HepG2 (cell line): ENCODE measurements around the gene CCDC142. TPM values are rescaled to one million over a fixed set of nuclear protein-coding genes. Genes with fewer than 3 reads are reported as not detected.

Experiments
- ATF5 ChIP-seq: sonication (generic); formaldehyde crosslinking; IDR thresholded peaks from 2 replicates; pipeline ENCODE4 v1.4.0; 2020; ENCODE audit warnings: mild to moderate bottlenecking, low read depth, missing genetic modification reagents
- FOXK1 ChIP-seq: sonication (generic); formaldehyde crosslinking; IDR thresholded peaks from 2 replicates; pipeline ENCODE4 v1.4.0; 2020; ENCODE audit warnings: low read depth, missing genetic modification reagents, borderline replicate concordance
- FOXK2 ChIP-seq: fragments of 450-650 bp; IDR thresholded peaks from 2 replicates; pipeline ENCODE4 v1.6.1; 2016
- GFI1 ChIP-seq: sonication (generic); formaldehyde crosslinking; IDR thresholded peaks from 2 replicates; pipeline ENCODE4 v1.5.0; 2020; ENCODE audit warnings: missing genetic modification reagents, mild to moderate bottlenecking, borderline replicate concordance
- GTF2F1 ChIP-seq: fragments of 150-350 bp; IDR thresholded peaks from 2 replicates; pipeline ENCODE4 v1.6.1; 2014; ENCODE audit warnings: low read length
- GTF3A ChIP-seq: sonication (generic); formaldehyde crosslinking; conservative IDR thresholded peaks from 2 replicates; pipeline ENCODE4 v1.4.0; 2020; ENCODE audit warnings: mild to moderate bottlenecking, missing genetic modification reagents
- HDAC2 ChIP-seq: sonication (generic); formaldehyde crosslinking; IDR thresholded peaks from 2 replicates; pipeline ENCODE4 v1.4.0; 2020; ENCODE audit warnings: missing genetic modification reagents
- HNF4G ChIP-seq, 2 experiments: sonication (generic) in 1 of 2; formaldehyde crosslinking in 1 of 2; IDR thresholded peaks; 2 replicates each; pipeline versions ENCODE4 v1.4.0 to v1.6.1; 2011 to 2020; ENCODE audit warnings: borderline replicate concordance in 2 of 2, low read depth in 2 of 2, mild to moderate bottlenecking in 2 of 2, low read length in 1 of 2, missing genetic modification reagents in 1 of 2, moderate library complexity in 1 of 2
- IRF2 ChIP-seq: IDR thresholded peaks from 2 replicates; pipeline ENCODE4 v1.6.1; 2018; ENCODE audit warnings: missing genetic modification reagents, missing compliant biosample characterization
- LBX2 ChIP-seq: sonication (generic); formaldehyde crosslinking; IDR thresholded peaks from 2 replicates; pipeline ENCODE4 v1.5.0; 2020; ENCODE audit warnings: missing genetic modification reagents, mild to moderate bottlenecking, borderline replicate concordance
- NCOR1 ChIP-seq: fragments of 200-600 bp; sonication (generic); IDR thresholded peaks from 2 replicates; pipeline ENCODE4 v1.7.0; 2017; ENCODE audit warnings: antibody characterized with exemption, low read length, borderline replicate concordance
- NFATC3 ChIP-seq: sonication (generic); formaldehyde crosslinking; IDR thresholded peaks from 2 replicates; pipeline ENCODE4 v1.5.1; 2020; ENCODE audit warnings: mild to moderate bottlenecking, missing genetic modification reagents
- NR2F2 ChIP-seq: IDR thresholded peaks from 2 replicates; pipeline ENCODE4 v1.6.1; 2012; ENCODE audit warnings: low read depth, inconsistent platforms, borderline replicate concordance
- REL ChIP-seq: sonication (generic); formaldehyde crosslinking; conservative IDR thresholded peaks from 2 replicates; pipeline ENCODE4 v1.8.0; 2022; ENCODE audit warnings: mild to moderate bottlenecking, missing genetic modification reagents, moderate library complexity
- SALL2 ChIP-seq: sonication (generic); formaldehyde crosslinking; IDR thresholded peaks from 2 replicates; pipeline ENCODE4 v1.8.1; 2023; ENCODE audit warnings: mild to moderate bottlenecking, missing genetic modification reagents, inconsistent platforms
- SRSF4 ChIP-seq: fragments of 200-400 bp; formaldehyde crosslinking; IDR thresholded peaks from one replicate; pipeline ENCODE4 v1.6.1; 2018; ENCODE audit warnings: mild to moderate bottlenecking, low read depth, low read length, moderate library complexity; ENCODE audit not compliant: poor library complexity, severe bottlenecking
- TEAD3 ChIP-seq: optimal IDR thresholded peaks from 2 replicates; pipeline ENCODE3; 2016; ENCODE audit warnings: borderline replicate concordance
- TRIM24 ChIP-seq: sonication (generic); formaldehyde crosslinking; IDR thresholded peaks from 2 replicates; pipeline ENCODE4 v1.8.0; 2022; ENCODE audit warnings: mild to moderate bottlenecking, missing genetic modification reagents
- U2AF2 ChIP-seq: fragments of 200-400 bp; formaldehyde crosslinking; IDR thresholded peaks from 2 replicates; pipeline ENCODE4 v1.6.1; 2017; ENCODE audit warnings: low read depth, mild to moderate bottlenecking, low read length
- UBTF ChIP-seq: sonication (generic); formaldehyde crosslinking; IDR thresholded peaks from 2 replicates; pipeline ENCODE4 v1.4.0; 2020; ENCODE audit warnings: mild to moderate bottlenecking, missing genetic modification reagents
- YEATS2 ChIP-seq: sonication (generic); formaldehyde crosslinking; IDR thresholded peaks from 2 replicates; pipeline ENCODE4 v1.4.0; 2020; ENCODE audit warnings: missing genetic modification reagents, borderline replicate concordance
- ZBTB21 ChIP-seq: sonication (generic); formaldehyde crosslinking; IDR thresholded peaks from 2 replicates; pipeline ENCODE4 v1.4.0; 2020; ENCODE audit warnings: missing genetic modification reagents
- ZMAT3 ChIP-seq: sonication (generic); formaldehyde crosslinking; conservative IDR thresholded peaks from 2 replicates; pipeline ENCODE4 v1.7.0; 2021; ENCODE audit warnings: missing genetic modification reagents
- ZNF589 ChIP-seq: sonication (generic); formaldehyde crosslinking; conservative IDR thresholded peaks from 2 replicates; pipeline ENCODE4 v1.8.0; 2022; ENCODE audit warnings: mild to moderate bottlenecking, moderate library complexity, missing genetic modification reagents
- ZNF619 ChIP-seq: sonication (generic); formaldehyde crosslinking; IDR thresholded peaks from 2 replicates; pipeline ENCODE4 v1.4.0; 2020; ENCODE audit warnings: mild to moderate bottlenecking, missing genetic modification reagents
- ZNF672 ChIP-seq: sonication (generic); formaldehyde crosslinking; IDR thresholded peaks from 2 replicates; pipeline ENCODE4 v1.8.1; 2022; ENCODE audit warnings: missing genetic modification reagents
- ZSCAN20 ChIP-seq: sonication (generic); formaldehyde crosslinking; IDR thresholded peaks from 2 replicates; pipeline ENCODE4 v1.4.0; 2020; ENCODE audit warnings: missing genetic modification reagents, mild to moderate bottlenecking, borderline replicate concordance
- polyA plus RNA-seq, 8 experiments: library from polyadenylated mRNA; depleted of rRNA in 3 of 8; stranded (reverse) in 7 of 8; unstranded in 1 of 8; fragments of >200 nt; fragmentation: Illumina TruSeq in 4 of 8; extraction: Trizol in 4 of 8; gene quantifications; 2 replicates each; pipeline versions ENCODE4 v1.2.1 to v1.2.3, GENCODE V29; 2011 to 2016; ENCODE audit warnings: low read depth in 4 of 8, missing spikeins in 1 of 8, mixed read lengths in 1 of 8; ENCODE audit not compliant: insufficient read depth in 1 of 8
- total RNA-seq, 5 experiments: library from RNA; depleted of rRNA; stranded (reverse); fragments of >200 nt; fragmentation: Illumina TruSeq; extraction: Trizol; gene quantifications; 2 replicates each; pipeline ENCODE4 v1.2.3, GENCODE V29; 2016; ENCODE audit warnings: low read depth in 1 of 5

CCDC142 gene
- total and polyA plus RNA-seq, 2 of the 13 experiments (the other 11 are each of a cell fraction or from before 2014, with no cell fraction given), result 14.7 to 30.4 TPM

- peak; percentile 23; the same call in 1 of the 2 replicates for TF ChIP-seq YEATS2 (CRISPR knock-in tag)
- TF ChIP-seq ZNF619, result peak; percentile 67; the same call in 1 of the 2 replicates
- peak; percentile 98 for TF ChIP-seq NCOR1
- TF ChIP-seq NR2F2, result peak; percentile 91
- peak; percentile 39; the same call in 1 of the 2 replicates for TF ChIP-seq NFATC3 (CRISPR knock-in tag)
- TF ChIP-seq FOXK1 (CRISPR knock-in tag), result peak; percentile 69; the same call in 1 of the 2 replicates
- no peak for TF ChIP-seq SRSF4
- TF ChIP-seq SALL2, result 0 out of 2 replicates have a peak, but pooled peaks have one; percentile 39
- no peak for TF ChIP-seq GTF2F1
- no peak for TF ChIP-seq LBX2
- TF ChIP-seq TEAD3 (CRISPR knock-in tag), result peak; percentile 93
- TF ChIP-seq GFI1 (CRISPR knock-in tag), result peak; percentile 44; the same call in 1 of the 2 replicates
- peak; percentile 22; the same call in 1 of the 2 replicates for TF ChIP-seq TRIM24 (CRISPR knock-in tag)
- no peak for TF ChIP-seq ATF5 (CRISPR knock-in tag)
- TF ChIP-seq HDAC2 (CRISPR knock-in tag), result peak; percentile 93
- peak; percentile 95; the same call in 1 of the 2 replicates for TF ChIP-seq ZNF589 (CRISPR knock-in tag)
- peak; percentile 44; the same call in 1 of the 2 replicates for TF ChIP-seq UBTF (CRISPR knock-in tag)
- TF ChIP-seq ZBTB21 (CRISPR knock-in tag), result no peak; the same call in 1 of the 2 replicates
- no peak for TF ChIP-seq ZSCAN20
- peak; percentile 59 for TF ChIP-seq IRF2 (CRISPR knock-in tag)
- peak; percentile 95 for TF ChIP-seq HNF4G (IDR thresholded peaks at IDR 0.05; ENCODE audit: borderline replicate concordance, low read depth, low read length)
- peak; percentile 57; the same call in 1 of the 2 replicates for TF ChIP-seq HNF4G (CRISPR knock-in tag; IDR thresholded peaks at IDR 0.05; ENCODE audit: borderline replicate concordance, low read depth)
- peak; percentile 91 for TF ChIP-seq ZNF672
- no peak for TF ChIP-seq U2AF2
- no peak for TF ChIP-seq GTF3A (CRISPR knock-in tag)
- TF ChIP-seq ZMAT3 (CRISPR knock-in tag), result no peak
- peak; percentile 51; the same call in 1 of the 2 replicates for TF ChIP-seq FOXK2
- no peak for TF ChIP-seq REL (CRISPR knock-in tag)
Measured at GRCh38 chr2:74488643-74489481, 6.1 kb upstream of the CCDC142 start (continued).
